DOHH2 (cell line): ENCODE measurements around the gene AIRE.

Experiments used
- H3F3A ChIP-seq: fragments of 200-600 bp; sonication (generic), shearing (Covaris generic); 2 replicates; pipeline ENCODE4 v1.6.0; 2016; ENCODE audit warnings: antibody characterized with exemption, mild to moderate bottlenecking; ENCODE audit not compliant: control insufficient read depth, insufficient read depth
- H3K27ac ChIP-seq: fragments of 200-600 bp; sonication (generic); 2 replicates; pipeline ENCODE4 v1.5.1; 2014; ENCODE audit warnings: low read depth, mild to moderate bottlenecking, low read length, moderate library complexity
- H3K27me3 ChIP-seq: fragments of 200-600 bp; sonication (generic); 2 replicates; pipeline ENCODE4 v1.6.1; 2014; ENCODE audit warnings: mild to moderate bottlenecking, low read length, mixed read lengths; ENCODE audit not compliant: control insufficient read depth
- H3K36me3 ChIP-seq: fragments of 200-600 bp; sonication (generic); 2 replicates; pipeline ENCODE4 v1.6.1; 2014; ENCODE audit warnings: mild to moderate bottlenecking, low read length, moderate library complexity, mixed read lengths; ENCODE audit not compliant: control insufficient read depth
- H3K4me1 ChIP-seq: fragments of 200-600 bp; sonication (generic); 2 replicates; pipeline ENCODE4 v1.6.1; 2014; ENCODE audit warnings: mild to moderate bottlenecking, low read length, mixed read lengths; ENCODE audit not compliant: control insufficient read depth
- H3K4me2 ChIP-seq: fragments of 200-600 bp; sonication (generic); 2 replicates; pipeline ENCODE4 v1.6.0; 2014; ENCODE audit warnings: mild to moderate bottlenecking, low read length, moderate library complexity
- H3K4me3 ChIP-seq: fragments of 200-600 bp; sonication (generic); 2 replicates; pipeline ENCODE4 v1.5.1; 2014; ENCODE audit warnings: mild to moderate bottlenecking, low read length, mixed read lengths
- H3K79me2 ChIP-seq: fragments of 200-600 bp; sonication (generic); 2 replicates; pipeline ENCODE4 v1.6.1; 2014; ENCODE audit warnings: mild to moderate bottlenecking, low read length, mixed read lengths; ENCODE audit not compliant: control insufficient read depth
- H3K9me2 ChIP-seq: fragments of 200-600 bp; sonication (generic); replicated peaks from 2 replicates; pipeline ENCODE4 v1.6.1; 2014; ENCODE audit warnings: mild to moderate bottlenecking, low read length, mixed read lengths; ENCODE audit not compliant: control insufficient read depth
- H3K9me3 ChIP-seq: fragments of 200-600 bp; sonication (generic); 2 replicates; pipeline ENCODE4 v1.6.1; 2014; ENCODE audit warnings: antibody characterized with exemption, low read length, mixed read lengths; ENCODE audit not compliant: control insufficient read depth, insufficient read depth
- H4K20me1 ChIP-seq: fragments of 200-600 bp; sonication (generic); 2 replicates; pipeline ENCODE4 v1.6.0; 2014; ENCODE audit warnings: low read depth, mild to moderate bottlenecking, antibody characterized with exemption, low read length, moderate library complexity; ENCODE audit not compliant: control insufficient read depth, insufficient read depth
- EZH2phosphoT487 ChIP-seq: fragments of 200-600 bp; sonication (generic); IDR thresholded peaks from 2 replicates; pipeline ENCODE4 v1.6.1; 2017; ENCODE audit warnings: borderline replicate concordance, mild to moderate bottlenecking, antibody characterized with exemption, low read length, moderate library complexity, mixed read lengths
- TF ChIP-seq, protein P1 (sequence below): fragments of 200-600 bp; sonication (generic); IDR thresholded peaks from one replicate; pipeline ENCODE4 v1.5.1; 2014; ENCODE audit warnings: antibody characterized with exemption, mild to moderate bottlenecking, low read depth, low read length; ENCODE audit not compliant: poor library complexity, severe bottlenecking

AIRE gene

GRCh38 chr21:44344541-44345183 is 59.0 kb downstream of the AIRE start:
- H3K27me3 ChIP-seq = no peaks in the 10 kb centered on the region
- no peaks in the 10 kb centered on the region for H3K9me3 ChIP-seq
- TF ChIP-seq, protein P1, sequence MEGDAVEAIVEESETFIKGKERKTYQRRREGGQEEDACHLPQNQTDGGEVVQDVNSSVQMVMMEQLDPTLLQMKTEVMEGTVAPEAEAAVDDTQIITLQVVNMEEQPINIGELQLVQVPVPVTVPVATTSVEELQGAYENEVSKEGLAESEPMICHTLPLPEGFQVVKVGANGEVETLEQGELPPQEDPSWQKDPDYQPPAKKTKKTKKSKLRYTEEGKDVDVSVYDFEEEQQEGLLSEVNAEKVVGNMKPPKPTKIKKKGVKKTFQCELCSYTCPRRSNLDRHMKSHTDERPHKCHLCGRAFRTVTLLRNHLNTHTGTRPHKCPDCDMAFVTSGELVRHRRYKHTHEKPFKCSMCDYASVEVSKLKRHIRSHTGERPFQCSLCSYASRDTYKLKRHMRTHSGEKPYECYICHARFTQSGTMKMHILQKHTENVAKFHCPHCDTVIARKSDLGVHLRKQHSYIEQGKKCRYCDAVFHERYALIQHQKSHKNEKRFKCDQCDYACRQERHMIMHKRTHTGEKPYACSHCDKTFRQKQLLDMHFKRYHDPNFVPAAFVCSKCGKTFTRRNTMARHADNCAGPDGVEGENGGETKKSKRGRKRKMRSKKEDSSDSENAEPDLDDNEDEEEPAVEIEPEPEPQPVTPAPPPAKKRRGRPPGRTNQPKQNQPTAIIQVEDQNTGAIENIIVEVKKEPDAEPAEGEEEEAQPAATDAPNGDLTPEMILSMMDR = no peak
- no peak for TF ChIP-seq EZH2phosphoT487
- no peaks in the 10 kb centered on the region for H3K79me2 ChIP-seq
- peaks cover 9% of the 10 kb centered on the region for H3K4me1 ChIP-seq
- no peak overlapping the region for H3K4me3 ChIP-seq
- no peaks in the 10 kb centered on the region for H3K36me3 ChIP-seq
- no peak overlapping the region for H3K27ac ChIP-seq
- H4K20me1 ChIP-seq = no peaks in the 10 kb centered on the region
- no peaks in the 10 kb centered on the region for H3K9me2 ChIP-seq
- H3F3A ChIP-seq = 0 out of 2 replicates have a peak, but pooled peaks cover under 1% of the 10 kb centered on the region
- no peak overlapping the region for H3K4me2 ChIP-seq

GRCh38 chr21:44345495-44345894 is 59.8 kb downstream of the AIRE start:
- Histone ChIP-seq H3K4me2 (no peak overlapping the region), H3K9me3 (no peaks in the 10 kb centered on the region), H3K9me2 (no peaks in the 10 kb centered on the region), H3K27me3 (no peaks in the 10 kb centered on the region), H3K4me1 (peaks cover under 1% of the 10 kb centered on the region; the same call in 1 of the 2 replicates), H3K4me3 (no peak overlapping the region), H4K20me1 (no peaks in the 10 kb centered on the region), H3F3A (no peaks in the 10 kb centered on the region), H3K79me2 (no peaks in the 10 kb centered on the region), H3K27ac (no peak overlapping the region), H3K36me3 (no peaks in the 10 kb centered on the region)
- no peak for TF ChIP-seq EZH2phosphoT487
- TF ChIP-seq, protein P1 = no peak

GRCh38 chr21:44347911-44348451 is 62.3 kb downstream of the AIRE start:
- H3K27ac ChIP-seq = no peak overlapping the region
- H3K9me3 ChIP-seq = no peaks in the 10 kb centered on the region
- no peaks in the 10 kb centered on the region for H4K20me1 ChIP-seq
- no peaks in the 10 kb centered on the region for H3K27me3 ChIP-seq
- no peaks in the 10 kb centered on the region for H3F3A ChIP-seq
- no peak overlapping the region for H3K4me3 ChIP-seq
- no peak overlapping the region for H3K4me2 ChIP-seq
- no peak for TF ChIP-seq EZH2phosphoT487
- TF ChIP-seq, protein P1 = no peak
- no peaks in the 10 kb centered on the region for H3K36me3 ChIP-seq
- peaks cover 3% of the 10 kb centered on the region for H3K4me1 ChIP-seq
- no peaks in the 10 kb centered on the region for H3K79me2 ChIP-seq
- no peaks in the 10 kb centered on the region for H3K9me2 ChIP-seq
